T-helper 22 cell (primary cell): ENCODE measurements around the gene TXNDC8.

Experiments used
- DNase-seq: peaks from one replicate; pipeline ENCODE4 v3.0.0-alpha.2; 2020; ENCODE audit warnings: low read depth

TXNDC8 gene

DNA sequence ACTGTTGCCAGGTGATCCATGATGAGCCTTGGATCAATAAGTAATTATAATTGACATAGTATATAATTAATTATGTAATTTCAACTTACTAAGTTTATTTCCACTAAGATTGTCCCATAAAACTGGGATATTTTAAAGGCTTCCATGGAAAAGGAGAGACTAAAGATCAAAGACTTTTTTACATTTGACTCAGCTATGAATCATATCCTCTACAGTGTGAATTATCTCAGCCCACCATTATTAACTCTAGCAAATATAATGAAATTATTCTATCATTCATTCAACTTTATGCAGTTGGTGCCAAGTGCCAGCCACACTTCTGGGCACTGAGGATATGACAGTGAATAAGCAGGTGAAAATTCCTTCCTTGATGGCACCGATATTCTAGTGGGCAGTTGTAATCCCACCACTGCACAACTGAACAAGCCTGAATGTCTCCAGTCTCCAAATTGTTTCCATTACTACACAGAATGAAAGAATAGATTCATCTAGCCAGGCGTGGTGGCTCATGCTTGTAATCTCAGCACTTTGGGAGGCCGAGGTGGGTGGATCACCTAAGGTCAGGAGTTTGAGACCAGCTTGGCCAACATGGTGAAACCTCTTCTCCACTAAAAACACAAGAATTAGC lies 59.5 kb downstream of the TXNDC8 start:
- no peak for DNase-seq

GRCh38 chr9:110276781-110277180 lies 60.9 kb downstream of the TXNDC8 start:
- DNase-seq: no peak

- no peak for DNase-seq
Measured at GRCh38 chr9:110270211-110270995, 67.3 kb downstream of the TXNDC8 start.

GRCh38 chr9:110266795-110267194 lies 70.9 kb downstream of the TXNDC8 start:
- no peak for DNase-seq

GRCh38 chr9:110261632-110262031 lies 76.0 kb downstream of the TXNDC8 start:
- no peak for DNase-seq

- no peak for DNase-seq
Measured at GRCh38 chr9:110260911-110261310, 76.8 kb downstream of the TXNDC8 start.

GRCh38 chr9:110259566-110259965 lies 78.1 kb downstream of the TXNDC8 start:
- no peak for DNase-seq

GRCh38 chr9:110258690-110259091 lies 79.0 kb downstream of the TXNDC8 start:
- DNase-seq: no peak

- DNase-seq: no peak
Measured at GRCh38 chr9:110257956-110258355, 79.7 kb downstream of the TXNDC8 start.

DNA sequence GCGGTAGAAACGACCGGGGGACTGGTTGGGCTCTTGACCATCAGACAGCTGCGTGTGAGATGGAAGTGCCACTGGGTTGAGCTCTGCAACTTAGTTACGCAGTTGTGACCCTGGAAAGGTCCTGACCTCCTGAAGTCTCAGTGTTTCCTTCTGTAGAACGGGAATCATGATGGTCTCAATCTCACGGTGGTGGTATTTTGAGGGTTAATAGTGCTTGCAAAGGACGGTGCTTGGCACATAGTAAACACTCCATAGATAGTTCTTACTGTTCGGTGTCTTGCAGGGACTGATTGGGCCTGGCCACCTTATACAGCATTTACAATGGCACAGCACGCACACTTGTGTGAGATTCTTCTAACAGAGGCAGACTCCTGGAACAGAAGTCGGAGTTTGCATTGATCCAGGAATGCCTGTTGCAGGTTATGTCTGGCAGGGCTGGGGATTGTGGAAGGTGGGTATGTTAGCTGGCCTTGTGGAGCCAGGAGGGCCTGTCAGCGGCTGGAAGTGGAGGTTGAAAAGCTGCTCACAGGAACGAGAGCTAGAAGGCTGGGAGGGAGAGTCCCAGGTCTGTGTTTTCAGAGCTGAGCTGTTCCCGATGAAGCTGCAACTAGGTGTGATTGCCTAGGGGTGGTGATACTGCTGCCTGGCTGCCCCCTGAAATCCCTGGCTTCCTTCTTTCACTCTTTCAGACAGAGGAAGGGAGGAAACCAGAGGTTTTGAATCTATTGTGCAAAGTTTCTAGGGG lies 80.4 kb downstream of the TXNDC8 start:
- no peak for DNase-seq

DNA sequence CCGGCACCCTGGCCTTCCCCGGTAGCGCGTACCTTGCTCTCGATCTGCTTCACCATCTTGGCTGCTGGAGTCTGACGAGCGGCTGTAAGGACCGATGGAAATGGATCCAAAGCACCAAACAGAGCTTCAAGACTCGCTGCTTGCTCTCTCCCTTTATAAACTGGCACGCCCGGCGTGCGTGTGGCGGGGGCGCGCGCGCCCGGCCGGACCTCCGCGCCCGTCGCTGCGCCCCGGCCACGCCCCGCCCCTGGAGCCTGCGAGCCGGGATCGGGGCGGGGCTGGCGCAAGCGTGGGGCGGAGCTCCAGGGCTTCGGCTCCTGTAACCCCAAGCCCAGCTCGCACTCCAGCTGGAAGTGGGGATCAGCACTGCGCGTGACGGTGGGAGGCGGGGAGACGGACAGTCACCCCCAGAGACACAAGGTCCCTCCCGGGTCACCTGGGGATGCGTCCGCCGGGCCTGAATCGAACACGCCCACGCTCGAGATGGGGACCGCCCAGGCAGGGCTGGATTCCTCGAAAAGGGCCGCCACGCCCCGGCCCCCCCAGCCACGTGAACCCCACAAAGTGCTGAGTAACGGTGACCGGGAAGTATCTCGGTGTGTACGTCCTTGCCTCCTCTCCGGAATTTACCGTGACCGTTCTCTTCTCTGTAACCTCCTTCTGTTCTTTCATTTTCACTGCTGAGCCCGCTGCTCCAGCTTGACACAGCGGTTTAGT lies 81.1 kb downstream of the TXNDC8 start, which contains the start of gene TXN:
TXN (minus strand) TSS at position 128 of the 717 bp plus-strand sequence; CDS start at position 56, 72 bp downstream.
- DNase-seq: peak; percentile 70

DNA sequence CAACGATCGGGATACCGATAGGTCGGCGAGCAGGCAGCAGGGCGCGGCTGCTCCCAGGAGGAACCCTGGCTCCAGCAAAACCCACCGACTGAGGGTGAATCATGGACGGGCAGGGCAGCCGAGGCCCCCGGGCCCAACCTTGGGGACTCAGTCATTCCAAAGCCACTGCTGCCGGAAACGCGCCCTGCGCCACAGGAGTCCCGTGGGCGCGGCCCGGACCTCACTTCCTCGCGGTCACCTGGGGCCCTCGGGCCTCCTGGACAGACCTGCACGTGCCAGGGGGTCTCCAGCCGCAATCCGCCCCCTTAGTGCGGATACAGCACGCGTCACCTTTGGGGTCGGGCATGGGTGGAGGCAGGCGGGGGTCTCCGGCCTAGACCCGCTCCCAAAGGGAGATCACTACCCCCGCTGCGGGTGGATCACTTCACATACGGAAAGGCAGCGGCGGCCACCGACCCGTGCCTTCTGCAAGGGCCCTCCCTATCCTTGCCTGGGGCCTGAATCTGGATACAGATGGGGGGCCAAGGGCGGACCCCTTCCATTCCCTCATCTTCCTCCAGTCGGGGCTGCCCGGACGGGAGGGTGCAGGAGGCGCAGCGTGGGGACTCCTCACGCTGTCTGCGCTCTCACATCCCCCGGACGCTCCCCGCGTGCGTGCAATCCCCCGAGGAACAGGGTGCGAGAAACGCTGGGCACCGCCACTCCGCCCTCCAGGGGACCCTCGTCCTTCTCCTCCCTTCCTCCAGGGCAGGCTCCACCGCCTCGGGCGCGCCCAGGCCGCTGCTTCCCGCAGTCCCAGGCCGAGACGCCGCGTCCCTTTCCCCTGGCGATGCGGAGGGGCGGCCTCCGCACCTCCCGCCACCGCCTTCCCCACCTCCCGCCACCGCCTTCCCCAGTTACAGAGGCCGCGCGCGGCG lies 81.9 kb downstream of the TXNDC8 start:
- DNase-seq: no peak

DNA sequence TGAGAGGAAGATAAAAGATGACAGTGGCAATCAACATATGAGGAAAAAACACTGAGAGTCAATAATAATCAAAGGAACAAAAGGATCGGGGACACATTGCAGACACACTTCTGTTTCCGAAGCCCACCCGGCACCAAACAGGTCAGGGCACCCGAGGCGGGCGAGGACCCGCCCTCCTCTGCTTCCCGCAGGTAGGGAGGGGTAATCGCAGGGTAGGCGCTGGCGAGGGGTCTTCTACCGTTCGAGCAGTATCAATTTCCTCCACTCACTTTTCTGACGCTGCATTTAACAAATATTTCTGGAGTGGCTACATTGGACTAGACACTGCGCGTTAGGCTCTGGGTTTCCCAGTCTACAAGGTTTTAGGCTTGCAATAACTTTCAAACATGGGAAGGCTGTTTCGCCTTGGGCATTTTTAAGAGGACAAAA lies 82.6 kb downstream of the TXNDC8 start:
- DNase-seq: no peak

- no peak for DNase-seq
Measured at GRCh38 chr9:110254500-110254899, 83.2 kb downstream of the TXNDC8 start.
